DMS153 (cell line): Measurements from ENCODE around the gene TRPC4AP.
"Not testable (repeated sequence)": the region's sequence is repeated elsewhere in the genome, so short reads cannot be mapped to it uniquely, and the experiment has no call there.

Experiments
- DNase-seq: peaks from one replicate; lab custom pipeline; 2025; lab: John Stamatoyannopoulos, UW

The TRPC4AP gene, protein sequence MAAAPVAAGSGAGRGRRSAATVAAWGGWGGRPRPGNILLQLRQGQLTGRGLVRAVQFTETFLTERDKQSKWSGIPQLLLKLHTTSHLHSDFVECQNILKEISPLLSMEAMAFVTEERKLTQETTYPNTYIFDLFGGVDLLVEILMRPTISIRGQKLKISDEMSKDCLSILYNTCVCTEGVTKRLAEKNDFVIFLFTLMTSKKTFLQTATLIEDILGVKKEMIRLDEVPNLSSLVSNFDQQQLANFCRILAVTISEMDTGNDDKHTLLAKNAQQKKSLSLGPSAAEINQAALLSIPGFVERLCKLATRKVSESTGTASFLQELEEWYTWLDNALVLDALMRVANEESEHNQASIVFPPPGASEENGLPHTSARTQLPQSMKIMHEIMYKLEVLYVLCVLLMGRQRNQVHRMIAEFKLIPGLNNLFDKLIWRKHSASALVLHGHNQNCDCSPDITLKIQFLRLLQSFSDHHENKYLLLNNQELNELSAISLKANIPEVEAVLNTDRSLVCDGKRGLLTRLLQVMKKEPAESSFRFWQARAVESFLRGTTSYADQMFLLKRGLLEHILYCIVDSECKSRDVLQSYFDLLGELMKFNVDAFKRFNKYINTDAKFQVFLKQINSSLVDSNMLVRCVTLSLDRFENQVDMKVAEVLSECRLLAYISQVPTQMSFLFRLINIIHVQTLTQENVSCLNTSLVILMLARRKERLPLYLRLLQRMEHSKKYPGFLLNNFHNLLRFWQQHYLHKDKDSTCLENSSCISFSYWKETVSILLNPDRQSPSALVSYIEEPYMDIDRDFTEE

DNA sequence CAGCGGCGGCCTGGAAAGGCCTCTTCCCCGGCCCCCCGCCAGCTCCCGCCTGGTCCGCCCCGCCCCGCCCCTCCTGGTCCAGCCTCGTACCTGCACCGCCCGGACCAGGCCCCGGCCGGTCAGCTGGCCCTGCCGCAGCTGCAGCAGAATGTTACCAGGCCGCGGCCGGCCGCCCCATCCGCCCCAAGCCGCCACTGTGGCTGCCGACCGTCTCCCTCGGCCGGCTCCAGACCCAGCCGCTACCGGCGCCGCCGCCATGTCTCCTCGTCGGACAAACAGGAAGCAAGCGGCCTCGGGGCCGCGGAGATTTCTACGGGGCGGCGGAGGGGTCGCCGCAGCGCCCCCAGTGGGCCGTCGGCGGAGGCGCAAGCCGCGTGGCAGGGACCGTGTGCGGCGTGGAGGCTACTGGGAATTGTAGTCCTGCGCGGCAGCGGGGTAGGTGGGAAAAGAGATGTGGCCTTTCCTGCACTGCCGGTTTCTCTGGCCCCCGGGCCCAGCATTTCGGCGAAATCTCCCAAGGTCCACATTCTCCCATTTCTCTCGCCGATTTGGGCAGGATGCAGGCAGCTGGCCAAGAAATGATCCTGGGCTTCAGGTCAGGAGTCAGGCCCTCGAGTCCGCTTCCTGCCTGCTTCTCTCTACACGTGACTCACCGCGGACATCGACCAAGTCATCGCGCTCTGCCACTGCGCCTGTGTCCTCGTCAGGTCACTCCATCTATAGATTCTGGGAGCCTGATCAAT lies at the start of gene TRPC4AP:
Gene TRPC4AP, minus strand, starts transcription at position 284 of the 743 bp plus-strand sequence. Its CDS starts 26 bp downstream, at position 258.
- DNase-seq, result peak; percentile 71

DNA sequence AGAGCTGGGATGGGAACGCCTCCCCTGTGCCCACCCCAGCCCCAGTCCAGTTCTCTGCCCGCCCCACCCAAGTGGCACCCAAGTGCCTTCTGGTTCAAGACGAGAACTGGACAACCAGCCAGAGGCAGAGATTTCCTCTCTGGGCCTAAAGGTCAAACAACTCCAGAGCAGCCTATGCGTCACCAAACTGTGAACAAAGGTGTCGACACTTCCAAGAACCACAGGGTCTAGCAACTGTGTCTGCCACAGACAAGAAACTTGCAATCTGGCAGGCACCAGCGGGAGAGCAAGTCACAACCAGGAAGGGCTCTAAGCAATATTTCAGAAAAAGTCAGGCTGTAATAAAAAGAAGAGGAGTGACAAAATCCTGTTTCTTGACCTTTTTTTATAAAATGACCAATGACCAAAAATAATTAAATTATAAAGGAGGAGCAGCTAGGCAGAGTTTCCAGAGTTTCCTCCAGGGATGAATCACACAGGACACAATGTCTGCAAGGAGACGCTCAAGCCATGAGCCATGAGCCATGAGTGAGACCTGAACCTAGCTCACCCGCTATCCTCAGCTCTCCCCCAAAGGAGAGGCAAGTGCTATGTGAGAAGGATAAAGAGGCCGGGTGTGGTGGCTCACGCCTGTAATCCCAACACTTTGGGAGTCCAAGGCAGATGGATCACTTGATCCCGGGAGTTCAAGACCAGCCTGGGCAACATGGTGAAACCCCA lies 43.4 kb upstream of the TRPC4AP start:
- DNase-seq, result no peak

DNA sequence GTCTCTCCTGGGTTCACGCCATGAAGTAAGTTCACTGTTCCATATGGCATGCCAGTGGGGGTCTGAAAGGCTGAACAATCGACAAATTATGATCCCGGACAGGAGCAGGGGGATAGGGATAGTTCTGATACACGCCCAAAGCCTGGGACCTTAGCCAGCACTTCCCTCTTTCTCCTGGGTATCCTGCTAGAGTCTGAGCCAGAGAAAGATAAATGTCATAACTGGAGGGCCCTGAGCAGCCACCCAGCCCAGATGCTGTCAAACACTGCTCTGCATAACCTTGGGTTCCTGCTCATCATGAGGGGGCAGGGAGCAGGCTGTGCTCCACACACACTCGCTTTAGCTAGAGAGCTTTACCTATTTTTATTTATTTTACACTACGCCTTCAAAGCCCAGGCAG lies 42.3 kb upstream of the TRPC4AP start:
- no peak for DNase-seq

DNA sequence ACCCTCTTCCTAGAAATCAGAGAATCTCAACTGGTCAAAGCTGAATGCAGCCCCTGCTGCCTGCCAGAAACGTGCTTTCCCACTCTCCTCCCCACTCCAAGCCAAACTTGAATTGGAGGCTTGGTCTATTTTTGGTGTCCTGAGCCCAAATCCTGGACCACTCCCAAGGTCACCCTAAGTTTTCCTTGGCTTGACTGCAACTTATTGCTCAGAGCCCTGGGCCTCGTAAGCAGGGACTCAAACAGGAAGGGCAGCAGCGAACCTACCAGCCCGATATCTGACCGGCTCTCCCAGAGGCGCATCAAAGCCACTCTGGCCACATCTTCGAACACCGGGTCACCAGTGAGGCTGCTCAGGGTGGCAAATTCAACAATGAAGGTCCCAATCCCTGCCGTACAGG lies 41.9 kb upstream of the TRPC4AP start:
- no peak for DNase-seq

DNA sequence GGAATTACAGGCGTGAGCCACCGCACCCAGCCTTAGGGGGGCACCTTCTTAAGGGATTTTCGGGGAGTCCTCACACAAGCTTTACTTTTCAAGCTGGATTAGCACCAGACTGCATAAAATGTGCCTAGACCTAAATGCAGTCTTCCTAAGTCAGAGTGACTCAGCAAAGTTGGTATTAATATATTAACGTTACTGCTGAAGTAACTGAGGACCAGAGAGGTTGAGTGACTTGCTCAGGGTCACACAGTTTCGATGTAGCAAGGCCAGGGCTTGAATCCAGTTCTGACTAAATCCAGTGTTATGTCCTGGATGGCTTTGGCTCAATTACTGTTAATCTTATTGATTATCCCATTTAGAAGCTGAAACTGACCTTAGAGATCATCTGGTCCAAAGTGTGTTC lies 41.1 kb upstream of the TRPC4AP start:
- DNase-seq, result no peak

DNA sequence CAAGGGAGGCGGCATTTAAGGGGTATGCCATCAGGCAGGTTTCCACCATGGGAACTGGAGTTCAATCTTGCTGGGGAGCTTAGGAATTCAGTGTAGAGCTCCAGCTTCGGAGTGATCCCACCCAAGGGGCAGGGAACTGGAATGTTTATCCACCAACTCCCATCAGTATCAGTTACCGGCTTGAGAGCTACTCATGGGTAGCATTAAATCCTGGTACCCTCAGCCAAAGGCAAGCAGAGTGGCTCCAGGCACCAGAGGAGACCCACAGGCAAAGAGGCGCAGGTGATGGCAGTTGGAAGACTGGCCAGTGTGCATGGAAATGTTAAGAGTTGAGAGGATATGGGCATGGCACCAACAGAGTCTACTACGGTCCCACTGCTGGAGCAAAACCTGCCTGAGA lies 40.4 kb upstream of the TRPC4AP start:
- no peak for DNase-seq

DNA sequence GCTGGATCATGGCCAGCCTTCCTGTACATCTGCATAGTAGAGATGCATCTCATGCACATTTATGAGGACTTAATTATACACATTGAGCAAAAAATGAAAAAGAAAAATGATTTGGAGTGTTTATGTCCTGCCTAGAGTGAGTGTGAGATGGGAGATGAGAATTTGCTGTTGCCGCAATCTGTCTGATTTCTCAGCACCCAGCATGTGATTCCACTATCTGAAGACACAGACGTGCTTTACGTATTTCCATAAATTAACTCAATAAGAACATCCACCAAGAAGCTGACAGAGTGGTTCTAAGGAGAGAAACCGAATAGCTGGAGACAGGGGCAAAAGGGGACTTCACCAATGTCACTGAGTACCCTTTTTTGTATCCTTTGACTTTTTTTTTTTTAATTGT lies 39.3 kb upstream of the TRPC4AP start:
- no peak for DNase-seq

DNA sequence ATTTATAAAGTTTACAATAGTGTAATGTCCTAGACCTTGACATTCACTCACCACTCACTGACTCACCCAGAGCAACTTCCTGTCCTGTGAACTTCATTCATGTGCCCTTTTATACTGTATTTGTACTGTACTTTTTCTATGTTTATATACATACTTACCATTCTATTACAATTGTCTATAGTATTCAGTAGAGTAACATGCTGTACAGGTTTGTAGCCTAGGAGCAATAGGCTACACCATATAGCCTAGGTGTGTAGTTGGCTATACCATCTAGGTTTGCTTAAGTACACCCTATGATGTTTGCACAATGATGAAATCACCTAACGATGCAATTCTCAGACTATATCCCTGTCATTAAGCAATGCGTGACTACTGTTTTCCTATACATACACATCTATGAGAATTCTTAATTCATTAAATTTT lies 37.1 kb upstream of the TRPC4AP start:
- peak; percentile 16 for DNase-seq

DNA sequence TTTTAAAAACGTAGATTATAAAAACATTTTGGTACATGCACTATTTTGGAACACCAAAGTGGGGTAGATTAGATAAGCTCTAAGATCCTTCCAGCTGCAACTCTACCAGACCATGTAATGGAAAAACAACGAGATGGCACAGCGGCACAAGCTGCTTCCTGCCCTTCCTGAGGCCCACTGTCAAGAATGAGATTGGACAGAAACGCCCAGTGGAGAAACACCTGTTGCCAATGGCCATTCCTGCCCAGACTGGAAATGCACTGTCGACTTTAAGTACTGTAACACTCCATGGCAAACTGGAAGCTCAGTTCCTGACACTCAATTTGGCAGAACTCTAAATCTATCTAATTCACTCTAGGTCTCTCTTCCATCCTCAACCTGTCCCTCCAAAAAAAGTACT lies 33.1 kb upstream of the TRPC4AP start:
- DNase-seq, result no peak

DNA sequence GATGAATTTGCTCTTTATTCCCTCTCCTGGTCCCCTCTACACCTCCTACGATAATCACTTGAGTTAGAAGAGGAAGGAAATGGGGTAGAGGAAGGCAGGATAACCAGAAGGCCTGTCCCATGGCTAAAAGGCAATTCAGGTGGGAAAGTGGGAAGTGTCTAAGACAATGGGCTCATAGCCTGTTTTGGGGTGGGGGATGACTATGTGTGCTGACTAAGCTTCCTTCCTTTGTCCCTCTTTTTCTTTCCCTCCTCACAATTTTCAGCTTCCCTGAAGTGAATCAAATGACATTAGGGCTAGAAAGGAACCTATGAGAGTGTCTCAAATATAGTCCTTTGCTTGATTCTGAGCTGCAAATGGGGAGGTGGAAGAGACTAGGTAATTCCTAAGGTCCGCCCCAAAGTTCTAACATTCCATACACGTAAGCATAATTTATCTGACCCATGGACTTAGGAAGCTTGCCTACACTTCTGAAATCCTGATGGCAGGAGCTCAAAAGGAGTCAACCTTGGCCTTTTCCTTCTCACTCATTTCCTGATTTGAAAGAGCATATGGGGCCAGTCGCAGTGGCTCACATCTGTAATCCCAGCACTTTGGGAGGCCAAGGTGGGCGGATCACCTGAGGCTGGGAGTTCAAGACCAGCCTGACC lies 30.3 kb upstream of the TRPC4AP start:
- no peak for DNase-seq

DNA sequence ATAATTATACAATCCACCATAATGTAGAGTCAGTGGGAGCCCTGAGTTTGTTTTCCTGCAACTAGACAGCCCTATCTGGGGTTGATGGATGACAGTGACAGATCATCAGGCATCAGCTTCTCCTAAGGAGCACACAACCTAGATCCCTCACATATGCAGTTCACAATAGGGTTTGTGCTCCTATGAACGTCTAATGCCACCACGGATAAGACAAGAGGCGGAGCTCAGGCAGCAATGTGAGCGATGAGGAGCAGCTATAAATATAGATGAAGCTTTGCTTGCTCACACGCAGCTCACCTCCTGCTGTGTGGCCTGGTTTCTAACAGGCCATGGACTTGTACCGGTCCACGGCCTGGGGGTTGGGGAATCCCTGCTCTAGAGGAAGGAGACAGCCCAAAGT lies 28.6 kb upstream of the TRPC4AP start:
- no peak for DNase-seq

DNA sequence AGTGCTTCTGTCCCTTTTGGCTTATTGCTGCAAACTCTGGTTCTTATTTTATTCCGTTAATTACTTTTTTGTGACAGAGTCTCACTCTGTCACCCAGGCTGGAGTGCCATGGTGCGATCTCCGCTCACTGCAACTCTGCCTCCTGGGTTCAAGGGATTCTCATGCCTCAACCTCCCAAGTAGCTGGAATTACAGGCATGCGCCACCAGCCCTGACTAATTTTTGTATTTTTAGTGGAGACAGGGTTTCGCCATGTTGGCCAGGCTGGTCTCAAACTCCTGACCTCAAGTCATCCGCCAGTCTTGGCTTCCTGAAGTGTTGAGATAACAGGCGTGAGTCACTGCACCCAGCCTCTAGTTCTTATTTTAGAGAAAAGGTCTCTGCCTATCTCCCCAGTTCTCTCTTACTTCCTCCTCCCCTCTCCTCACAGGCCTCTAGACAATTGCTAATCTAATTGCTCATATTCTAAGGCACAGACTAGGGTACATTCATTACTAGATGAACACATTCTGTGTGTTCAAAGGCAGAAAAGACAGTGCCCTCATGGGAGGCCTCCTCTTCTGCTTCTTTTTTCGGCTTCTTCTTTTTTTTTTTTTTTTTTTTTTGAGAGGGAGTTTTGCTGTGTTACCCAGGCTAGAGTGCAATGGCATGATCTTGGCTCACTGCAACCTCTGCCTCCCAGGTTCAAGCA lies 27.6 kb upstream of the TRPC4AP start:
- DNase-seq, result no peak

DNA sequence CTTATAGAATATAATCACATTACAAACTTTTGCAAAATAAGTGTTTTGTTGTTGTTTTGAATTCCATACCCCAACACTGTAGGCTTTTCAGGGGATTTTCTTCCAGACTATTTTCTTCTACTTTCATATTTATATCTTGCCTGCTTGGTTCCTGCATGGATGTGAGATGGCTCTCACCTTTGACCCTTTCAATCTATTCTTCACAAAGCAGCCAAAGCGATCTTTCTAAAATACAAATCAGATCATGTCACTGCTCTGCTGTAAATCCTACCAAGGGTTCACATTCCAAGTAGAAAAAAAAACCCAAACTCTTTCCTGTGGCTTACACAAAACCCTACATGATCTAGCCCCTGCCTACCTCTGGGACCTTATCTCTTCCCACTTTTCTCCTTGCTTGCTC lies 25.0 kb upstream of the TRPC4AP start:
- DNase-seq, result no peak

DNA sequence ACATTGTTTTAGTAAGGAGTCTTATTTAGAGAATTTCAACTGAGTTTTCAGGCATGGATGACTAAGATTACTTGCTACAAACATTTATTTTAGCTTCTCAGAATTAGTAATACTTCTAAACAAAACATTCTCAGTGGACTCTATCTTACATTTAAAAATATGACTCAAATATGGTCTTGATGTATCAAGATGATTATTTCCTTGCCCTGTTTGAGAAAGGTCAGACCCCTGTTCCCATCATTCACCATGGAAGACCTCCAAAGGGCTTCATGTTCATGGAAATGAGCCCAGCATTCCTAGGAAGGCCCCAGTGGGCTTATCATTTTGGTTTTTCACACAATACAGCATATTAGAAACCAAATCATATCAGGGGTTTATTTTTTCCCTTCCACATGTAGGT lies 24.6 kb upstream of the TRPC4AP start:
- no peak for DNase-seq

DNA sequence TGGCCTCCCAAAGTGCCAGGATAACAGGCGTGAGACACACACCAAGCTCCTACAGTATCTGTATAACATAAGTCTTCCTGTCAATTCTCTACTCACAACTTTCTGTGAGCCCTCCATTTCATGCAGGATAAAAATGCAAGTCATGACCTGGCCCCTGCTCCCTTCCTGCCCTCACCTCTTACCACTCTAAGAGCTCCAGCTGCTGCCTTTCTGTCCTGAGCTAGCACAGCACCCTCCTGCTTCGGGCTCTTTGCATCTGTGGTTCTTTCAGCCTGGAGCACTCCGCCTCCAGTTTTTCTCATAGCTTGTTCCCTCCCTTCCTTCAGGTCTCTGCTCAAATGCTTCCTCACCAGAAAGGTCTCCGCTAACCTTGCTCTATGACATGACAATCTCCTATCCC lies 23.7 kb upstream of the TRPC4AP start:
- DNase-seq, result no peak

DNA sequence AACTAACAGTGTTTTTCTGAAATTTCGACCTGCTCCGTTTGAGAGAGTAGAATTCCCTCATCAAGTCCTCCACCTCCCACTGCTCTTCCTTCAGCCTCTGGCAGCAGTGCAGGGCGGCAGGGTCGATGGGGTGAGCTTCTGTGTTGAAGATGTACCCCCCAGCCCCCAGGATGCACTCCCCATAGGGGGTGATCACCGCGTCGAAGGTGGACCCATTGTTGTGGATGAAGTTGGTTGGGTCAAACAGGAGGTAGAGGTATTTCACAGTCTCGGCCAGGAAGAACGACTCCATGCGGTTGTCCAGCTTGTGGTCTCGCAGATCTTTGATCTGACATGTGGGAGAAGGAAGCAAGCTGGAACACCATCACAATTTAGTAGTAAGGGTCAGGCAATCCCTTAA lies 23.0 kb upstream of the TRPC4AP start:
- no peak for DNase-seq

DNA sequence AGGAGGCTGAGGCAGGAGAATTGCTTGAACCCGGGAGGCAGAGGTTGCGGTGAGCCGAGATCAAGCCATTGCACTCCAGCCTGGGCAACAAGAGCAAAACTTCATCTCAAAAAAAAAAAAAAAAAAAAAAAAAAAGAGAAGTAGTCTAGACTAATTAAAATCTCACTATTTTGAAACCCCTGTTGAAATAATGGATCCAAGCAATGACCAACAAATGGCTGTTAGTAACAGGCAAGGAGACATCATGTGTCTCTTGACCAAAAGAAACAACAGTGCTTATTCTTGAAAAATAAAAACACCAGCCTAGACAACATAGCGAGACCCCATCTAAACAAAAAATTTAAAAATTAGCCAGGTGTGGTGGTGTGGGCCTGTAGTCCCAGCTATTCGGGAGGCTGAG lies 19.7 kb upstream of the TRPC4AP start:
- DNase-seq, result not testable (repeated sequence)

DNA sequence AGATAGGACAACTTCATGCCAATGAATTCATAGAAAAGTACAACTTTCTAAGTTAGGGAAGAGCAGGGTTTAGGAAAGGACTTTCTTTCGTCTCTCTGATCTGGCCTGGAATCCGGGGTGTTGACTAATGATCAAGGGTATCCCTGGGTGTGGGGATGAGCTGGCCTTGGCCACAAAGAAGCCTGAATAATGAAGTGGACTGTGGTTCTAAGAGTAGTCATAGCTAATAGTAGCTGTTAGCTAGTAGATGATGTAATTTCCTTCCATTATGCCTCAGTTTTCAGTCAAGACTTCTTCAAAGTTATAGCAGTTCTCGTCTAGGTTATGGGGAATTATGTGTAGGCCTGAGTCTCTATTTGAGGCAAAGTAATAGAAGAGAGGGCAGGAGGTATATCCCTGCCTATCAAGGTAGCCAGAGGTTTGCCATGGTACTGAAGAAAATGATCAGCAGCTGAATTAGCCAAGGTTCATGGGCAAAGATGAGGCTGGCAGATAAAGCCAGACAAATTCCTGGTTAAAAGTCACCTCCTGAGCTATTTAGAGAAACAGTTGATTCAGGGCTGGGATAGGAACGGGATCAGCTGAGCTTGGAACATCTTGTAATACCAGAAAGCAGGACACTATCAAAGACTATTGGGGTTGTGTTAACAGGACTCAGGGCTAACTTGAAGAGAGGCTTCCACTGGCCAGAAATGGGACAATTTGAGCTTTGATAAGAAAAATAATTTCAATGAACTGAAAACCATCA lies 18.7 kb upstream of the TRPC4AP start:
- DNase-seq, result no peak

DNA sequence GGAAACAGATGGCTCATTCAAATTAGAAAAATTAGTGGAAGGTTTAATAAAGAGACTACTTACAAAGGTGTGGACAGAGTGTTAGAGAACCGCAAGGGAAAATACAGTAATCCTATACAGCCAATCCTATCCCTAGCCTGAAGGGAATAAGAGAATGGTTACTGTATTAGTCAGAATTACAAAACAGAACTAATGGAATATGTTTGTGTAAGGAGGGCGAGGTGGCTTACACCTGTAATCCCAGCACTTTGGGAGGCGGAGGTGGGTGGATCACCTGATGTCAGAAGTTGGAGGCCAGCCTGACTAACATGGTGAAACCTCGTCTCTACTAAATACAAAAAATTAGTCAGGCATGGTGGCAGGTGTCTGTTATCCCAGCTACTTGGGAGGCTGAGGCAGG lies 16.3 kb upstream of the TRPC4AP start:
- no peak for DNase-seq

DNA sequence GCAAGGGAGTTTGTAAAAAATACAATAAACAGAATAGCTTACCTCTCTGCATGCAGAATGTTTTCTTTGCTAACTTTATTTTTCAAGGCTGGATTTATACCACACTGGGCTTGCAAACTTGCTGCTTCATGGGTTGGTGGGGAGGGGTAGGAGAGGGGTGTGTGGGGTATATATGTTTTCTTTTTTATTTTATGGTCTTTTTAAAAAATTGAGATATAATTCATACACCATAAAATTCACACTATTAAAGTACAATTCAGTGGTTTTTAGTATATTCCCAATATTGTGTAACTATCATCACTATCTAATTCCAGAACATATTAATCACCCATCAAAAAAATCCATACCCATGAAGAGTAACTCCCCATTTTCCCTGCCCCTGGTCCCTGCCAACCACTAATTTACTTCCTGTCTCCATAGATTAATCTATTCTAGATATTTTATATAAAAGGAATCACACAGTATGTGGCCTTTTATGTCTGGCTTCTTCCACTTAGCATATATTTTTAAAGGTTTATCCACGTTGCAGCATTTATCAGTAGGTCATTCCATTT lies 14.3 kb upstream of the TRPC4AP start:
- no peak for DNase-seq
